GM21619 (cell line): ENCODE results near the gene FNDC11.
"Not testable (repeated sequence)": the region's sequence is repeated elsewhere in the genome, so short reads cannot be mapped to it uniquely, and the experiment has no call there.

ENCODE experiments used
- ATAC-seq: cut with Tn5 transposase; IDR thresholded peaks from one replicate; pipeline ENCODE4 v1.9.1; 2021; ENCODE audit not compliant: unreplicated experiment

FNDC11 gene

GRCh38 chr20:63552481-63553249 is 1.3 kb upstream of the FNDC11 start:
- peak; percentile 35 for ATAC-seq

GRCh38 chr20:63553251-63553932 is 567 bp upstream of the FNDC11 start:
- ATAC-seq: peak; percentile 39

GRCh38 chr20:63554361-63555278 is 661 bp downstream of the FNDC11 start:
- no peak for ATAC-seq

GRCh38 chr20:63555661-63556381 is 1.9 kb downstream of the FNDC11 start:
- no peak for ATAC-seq

- ATAC-seq: no peak
These were observed 3.0 kb downstream of the FNDC11 start for GRCh38 chr20:63556873-63557478.

- no peak for ATAC-seq
These were observed 3.5 kb downstream of the FNDC11 start for GRCh38 chr20:63557481-63557891.

- no peak for ATAC-seq
These were observed 5.0 kb downstream of the FNDC11 start for GRCh38 chr20:63558804-63559484.

GRCh38 chr20:63559485-63560332 is 5.8 kb downstream of the FNDC11 start:
- not testable (repeated sequence) for ATAC-seq

GRCh38 chr20:63560333-63560805 is 6.4 kb downstream of the FNDC11 start:
- no peak for ATAC-seq

GRCh38 chr20:63560856-63561609 is 7.1 kb downstream of the FNDC11 start:
- ATAC-seq: no peak

- no peak for ATAC-seq
These were observed 7.9 kb downstream of the FNDC11 start for GRCh38 chr20:63561624-63562396.

- ATAC-seq: peak; percentile 41
These were observed 8.7 kb downstream of the FNDC11 start for GRCh38 chr20:63562461-63563224.

GRCh38 chr20:63563225-63563935 is 9.4 kb downstream of the FNDC11 start:
- no peak for ATAC-seq

GRCh38 chr20:63564036-63564810 is 10.3 kb downstream of the FNDC11 start:
- ATAC-seq: no peak
